Measurements from ENCODE around the gene TTLL6. TPM values are rescaled to one million over a fixed set of nuclear protein-coding genes. Genes with fewer than 3 reads are reported as not detected.

Gene TTLL6
- total RNA-seq, 2 experiments from 2014 or later, result not detected

- Mint-ChIP-seq H3K9me3 (no peaks in the 10 kb centered on the region), H3K4me1 (peaks cover 7% of the 10 kb centered on the region), H3K36me3 (peaks cover 2% of the 10 kb centered on the region), H3K4me3 (no peak overlapping the region), H3K27ac (no peak overlapping the region), H3K27me3 (peaks cover 97% of the 10 kb centered on the region)
- POLR2A ChIA-PET, result no interaction called here
- no peak for DNase-seq
- no peak for ATAC-seq (ENCODE audit: low read depth)
These were observed 82.5 kb downstream of the TTLL6 start for GRCh38 chr17:48734333-48735061.

- POLR2A ChIA-PET, result no interaction called here
- no peak for DNase-seq
- peaks cover 2% of the 10 kb centered on the region for H3K36me3 Mint-ChIP-seq
- H3K27me3 Mint-ChIP-seq, result peaks cover 96% of the 10 kb centered on the region
- ATAC-seq (ENCODE audit: low read depth), result no peak
- H3K4me3 Mint-ChIP-seq, result peak overlapping the region; percentile 48
- no peaks in the 10 kb centered on the region for H3K9me3 Mint-ChIP-seq
- H3K4me1 Mint-ChIP-seq, result peaks cover 8% of the 10 kb centered on the region
- no peak overlapping the region for H3K27ac Mint-ChIP-seq
These were observed 83.2 kb downstream of the TTLL6 start for GRCh38 chr17:48733632-48734328.

GRCh38 chr17:48732688-48733629, 84.1 kb downstream of the TTLL6 start:
- Mint-ChIP-seq H3K4me3 (peak overlapping the region; percentile 48), H3K27ac (no peak overlapping the region), H3K27me3 (peaks cover 97% of the 10 kb centered on the region), H3K4me1 (peaks cover 9% of the 10 kb centered on the region), H3K9me3 (no peaks in the 10 kb centered on the region), H3K36me3 (peaks cover 2% of the 10 kb centered on the region)
- POLR2A ChIA-PET, result no interaction called here
- ATAC-seq (ENCODE audit: low read depth), result no peak
- no peak for DNase-seq

GRCh38 chr17:48731355-48731754, 85.7 kb downstream of the TTLL6 start:
- ATAC-seq (ENCODE audit: low read depth), result no peak
- H3K9me3 Mint-ChIP-seq, result no peaks in the 10 kb centered on the region

GRCh38 chr17:48730240-48730550, 86.8 kb downstream of the TTLL6 start:
- no peak overlapping the region for H3K4me3 Mint-ChIP-seq
- DNase-seq, result no peak
- POLR2A ChIA-PET, result no interaction called here
- ATAC-seq (ENCODE audit: low read depth), result no peak
- H3K9me3 Mint-ChIP-seq, result no peaks in the 10 kb centered on the region
- H3K27me3 Mint-ChIP-seq, result peaks cover 97% of the 10 kb centered on the region
- H3K4me1 Mint-ChIP-seq, result peaks cover 12% of the 10 kb centered on the region
- peaks cover 2% of the 10 kb centered on the region for H3K36me3 Mint-ChIP-seq
- no peak overlapping the region for H3K27ac Mint-ChIP-seq

More at GRCh38 chr17:48731355-48731754, 85.7 kb downstream of the TTLL6 start:
- Mint-ChIP-seq H3K27ac (no peak overlapping the region), H3K36me3 (peaks cover 2% of the 10 kb centered on the region), H3K27me3 (peaks cover 97% of the 10 kb centered on the region), H3K4me3 (no peak overlapping the region), H3K4me1 (peaks cover 12% of the 10 kb centered on the region)
- DNase-seq, result no peak
- POLR2A ChIA-PET, result interaction anchor here (0.6 kb wide), 1 partner anchor 120 kb away, joined by 4 read pairs; no protein-coding TSS in a partner anchor

GRCh38 chr17:48729335-48730239, 87.4 kb downstream of the TTLL6 start:
- Mint-ChIP-seq H3K36me3 (peaks cover 2% of the 10 kb centered on the region), H3K27ac (no peak overlapping the region), H3K4me1 (peaks cover 12% of the 10 kb centered on the region), H3K4me3 (no peak overlapping the region), H3K27me3 (peaks cover 97% of the 10 kb centered on the region), H3K9me3 (no peaks in the 10 kb centered on the region)
- POLR2A ChIA-PET, result no interaction called here
- DNase-seq (no peak), ATAC-seq (ENCODE audit: low read depth) (no peak)

- no peaks in the 10 kb centered on the region for H3K9me3 Mint-ChIP-seq
- ATAC-seq (ENCODE audit: low read depth), result no peak
- peak within 1 kb of the TSS; percentile 55 for H3K4me3 Mint-ChIP-seq
- H3K4me1 Mint-ChIP-seq, result peaks cover 18% of the 10 kb centered on the region
- no peak for DNase-seq
- POLR2A ChIA-PET, result no interaction called here
- H3K27ac Mint-ChIP-seq, result no peak within 1 kb of the TSS
- peaks cover 97% of the 10 kb centered on the region for H3K27me3 Mint-ChIP-seq
- peaks cover under 1% of the 10 kb centered on the region for H3K36me3 Mint-ChIP-seq
These were observed 88.5 kb downstream of the TTLL6 start, which contains the start of gene HOXB13 for GRCh38 chr17:48728232-48729231. Gene HOXB13 (minus strand): TSS chr17:48728750. CDS start chr17:48728593, 157 bp downstream.

GRCh38 chr17:48727415-48728175, 89.4 kb downstream of the TTLL6 start:
- DNase-seq (no peak), ATAC-seq (ENCODE audit: low read depth) (no peak)
- H3K36me3 Mint-ChIP-seq, result no peaks in the 10 kb centered on the region
- H3K27me3 Mint-ChIP-seq, result peaks cover 99% of the 10 kb centered on the region
- peaks cover 20% of the 10 kb centered on the region for H3K4me1 Mint-ChIP-seq
- POLR2A ChIA-PET, result no interaction called here
- H3K4me3 Mint-ChIP-seq, result no peak overlapping the region
- no peaks in the 10 kb centered on the region for H3K9me3 Mint-ChIP-seq
- no peak overlapping the region for H3K27ac Mint-ChIP-seq

GRCh38 chr17:48726916-48727286, 90.1 kb downstream of the TTLL6 start:
- Mint-ChIP-seq H3K27me3 (peaks cover 99% of the 10 kb centered on the region), H3K4me1 (peaks cover 21% of the 10 kb centered on the region), H3K36me3 (no peaks in the 10 kb centered on the region), H3K9me3 (no peaks in the 10 kb centered on the region), H3K4me3 (no peak overlapping the region), H3K27ac (no peak overlapping the region)
- POLR2A ChIA-PET, result no interaction called here
- no peak for DNase-seq
- no peak for ATAC-seq (ENCODE audit: low read depth)

GRCh38 chr17:48726114-48726915, 90.7 kb downstream of the TTLL6 start:
- Mint-ChIP-seq H3K9me3 (no peaks in the 10 kb centered on the region), H3K4me1 (peaks cover 21% of the 10 kb centered on the region), H3K27me3 (peaks cover 98% of the 10 kb centered on the region), H3K4me3 (no peak overlapping the region), H3K27ac (no peak overlapping the region), H3K36me3 (no peaks in the 10 kb centered on the region)
- no peak for DNase-seq
- POLR2A ChIA-PET, result interaction anchor here (0.6 to 1.0 kb wide), 2 partner anchors 18 to 56 kb away, joined by 3 to 4 read pairs; no protein-coding TSS in a partner anchor
- ATAC-seq (ENCODE audit: low read depth), result no peak

Data from activated naive CD8-positive, alpha-beta T cell treated with anti-CD3 and anti-CD28 coated beads, Interleukin-2, amount 10 ng/mL, durations not matched to agents 7 days and 5 days (primary cell).